ENCODE measurements around the gene ARHGAP24. TPM values are rescaled to one million over a fixed set of nuclear protein-coding genes. Genes with fewer than 3 reads are reported as not detected.

ARHGAP24 gene
- total and polyA plus RNA-seq, 2 experiments from 2014 or later, result 0.21 to 0.36 TPM

DNA sequence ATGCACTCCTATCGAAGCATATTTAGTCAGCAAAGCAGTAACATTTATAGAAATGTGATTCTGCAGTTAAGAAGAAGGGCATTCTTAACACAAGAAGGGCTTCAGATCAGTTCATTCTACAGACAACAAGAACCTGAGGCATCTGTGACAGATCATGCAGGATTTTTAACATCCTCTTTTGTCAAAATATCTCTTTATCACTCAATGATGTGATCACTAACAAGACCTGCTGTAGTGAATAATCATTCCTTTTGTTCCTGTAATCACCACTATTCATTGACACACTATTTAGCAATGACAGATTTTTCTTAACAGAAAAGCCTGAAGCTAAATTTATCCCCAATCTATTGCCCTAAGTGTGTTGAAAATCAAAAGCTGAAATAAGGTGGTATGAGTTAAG lies 47.8 kb upstream of the ARHGAP24 start (continued):
- TF ChIP-seq, protein P1, sequence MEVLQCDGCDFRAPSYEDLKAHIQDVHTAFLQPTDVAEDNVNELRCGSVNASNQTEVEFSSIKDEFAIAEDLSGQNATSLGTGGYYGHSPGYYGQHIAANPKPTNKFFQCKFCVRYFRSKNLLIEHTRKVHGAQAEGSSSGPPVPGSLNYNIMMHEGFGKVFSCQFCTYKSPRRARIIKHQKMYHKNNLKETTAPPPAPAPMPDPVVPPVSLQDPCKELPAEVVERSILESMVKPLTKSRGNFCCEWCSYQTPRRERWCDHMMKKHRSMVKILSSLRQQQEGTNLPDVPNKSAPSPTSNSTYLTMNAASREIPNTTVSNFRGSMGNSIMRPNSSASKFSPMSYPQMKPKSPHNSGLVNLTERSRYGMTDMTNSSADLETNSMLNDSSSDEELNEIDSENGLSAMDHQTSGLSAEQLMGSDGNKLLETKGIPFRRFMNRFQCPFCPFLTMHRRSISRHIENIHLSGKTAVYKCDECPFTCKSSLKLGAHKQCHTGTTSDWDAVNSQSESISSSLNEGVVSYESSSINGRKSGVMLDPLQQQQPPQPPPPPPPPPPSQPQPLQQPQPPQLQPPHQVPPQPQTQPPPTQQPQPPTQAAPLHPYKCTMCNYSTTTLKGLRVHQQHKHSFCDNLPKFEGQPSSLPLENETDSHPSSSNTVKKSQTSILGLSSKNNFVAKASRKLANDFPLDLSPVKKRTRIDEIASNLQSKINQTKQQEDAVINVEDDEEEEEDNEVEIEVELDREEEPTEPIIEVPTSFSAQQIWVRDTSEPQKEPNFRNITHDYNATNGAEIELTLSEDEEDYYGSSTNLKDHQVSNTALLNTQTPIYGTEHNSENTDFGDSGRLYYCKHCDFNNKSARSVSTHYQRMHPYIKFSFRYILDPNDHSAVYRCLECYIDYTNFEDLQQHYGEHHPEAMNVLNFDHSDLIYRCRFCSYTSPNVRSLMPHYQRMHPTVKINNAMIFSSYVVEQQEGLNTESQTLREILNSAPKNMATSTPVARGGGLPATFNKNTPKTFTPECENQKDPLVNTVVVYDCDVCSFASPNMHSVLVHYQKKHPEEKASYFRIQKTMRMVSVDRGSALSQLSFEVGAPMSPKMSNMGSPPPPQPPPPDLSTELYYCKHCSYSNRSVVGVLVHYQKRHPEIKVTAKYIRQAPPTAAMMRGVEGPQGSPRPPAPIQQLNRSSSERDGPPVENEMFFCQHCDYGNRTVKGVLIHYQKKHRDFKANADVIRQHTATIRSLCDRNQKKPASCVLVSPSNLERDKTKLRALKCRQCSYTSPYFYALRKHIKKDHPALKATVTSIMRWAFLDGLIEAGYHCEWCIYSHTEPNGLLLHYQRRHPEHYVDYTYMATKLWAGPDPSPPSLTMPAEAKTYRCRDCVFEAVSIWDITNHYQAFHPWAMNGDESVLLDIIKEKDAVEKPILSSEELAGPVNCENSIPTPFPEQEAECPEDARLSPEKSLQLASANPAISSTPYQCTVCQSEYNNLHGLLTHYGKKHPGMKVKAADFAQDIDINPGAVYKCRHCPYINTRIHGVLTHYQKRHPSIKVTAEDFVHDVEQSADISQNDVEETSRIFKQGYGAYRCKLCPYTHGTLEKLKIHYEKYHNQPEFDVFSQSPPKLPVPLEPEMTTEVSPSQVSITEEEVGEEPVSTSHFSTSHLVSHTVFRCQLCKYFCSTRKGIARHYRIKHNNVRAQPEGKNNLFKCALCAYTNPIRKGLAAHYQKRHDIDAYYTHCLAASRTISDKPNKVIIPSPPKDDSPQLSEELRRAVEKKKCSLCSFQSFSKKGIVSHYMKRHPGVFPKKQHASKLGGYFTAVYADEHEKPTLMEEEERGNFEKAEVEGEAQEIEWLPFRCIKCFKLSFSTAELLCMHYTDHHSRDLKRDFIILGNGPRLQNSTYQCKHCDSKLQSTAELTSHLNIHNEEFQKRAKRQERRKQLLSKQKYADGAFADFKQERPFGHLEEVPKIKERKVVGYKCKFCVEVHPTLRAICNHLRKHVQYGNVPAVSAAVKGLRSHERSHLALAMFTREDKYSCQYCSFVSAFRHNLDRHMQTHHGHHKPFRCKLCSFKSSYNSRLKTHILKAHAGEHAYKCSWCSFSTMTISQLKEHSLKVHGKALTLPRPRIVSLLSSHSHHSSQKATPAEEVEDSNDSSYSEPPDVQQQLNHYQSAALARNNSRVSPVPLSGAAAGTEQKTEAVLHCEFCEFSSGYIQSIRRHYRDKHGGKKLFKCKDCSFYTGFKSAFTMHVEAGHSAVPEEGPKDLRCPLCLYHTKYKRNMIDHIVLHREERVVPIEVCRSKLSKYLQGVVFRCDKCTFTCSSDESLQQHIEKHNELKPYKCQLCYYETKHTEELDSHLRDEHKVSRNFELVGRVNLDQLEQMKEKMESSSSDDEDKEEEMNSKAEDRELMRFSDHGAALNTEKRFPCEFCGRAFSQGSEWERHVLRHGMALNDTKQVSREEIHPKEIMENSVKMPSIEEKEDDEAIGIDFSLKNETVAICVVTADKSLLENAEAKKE (CRISPR knock-in tag; IDR thresholded peaks at IDR 0.05), result no peak
- TF ChIP-seq, protein P2, sequence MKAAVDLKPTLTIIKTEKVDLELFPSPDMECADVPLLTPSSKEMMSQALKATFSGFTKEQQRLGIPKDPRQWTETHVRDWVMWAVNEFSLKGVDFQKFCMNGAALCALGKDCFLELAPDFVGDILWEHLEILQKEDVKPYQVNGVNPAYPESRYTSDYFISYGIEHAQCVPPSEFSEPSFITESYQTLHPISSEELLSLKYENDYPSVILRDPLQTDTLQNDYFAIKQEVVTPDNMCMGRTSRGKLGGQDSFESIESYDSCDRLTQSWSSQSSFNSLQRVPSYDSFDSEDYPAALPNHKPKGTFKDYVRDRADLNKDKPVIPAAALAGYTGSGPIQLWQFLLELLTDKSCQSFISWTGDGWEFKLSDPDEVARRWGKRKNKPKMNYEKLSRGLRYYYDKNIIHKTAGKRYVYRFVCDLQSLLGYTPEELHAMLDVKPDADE (IDR thresholded peaks at IDR 0.05), result no peak
- TF ChIP-seq EZH2phosphoT487 (IDR thresholded peaks at IDR 0.05; ENCODE audit: unreplicated experiment), result no peak
- TF ChIP-seq POLR2AphosphoS5 (IDR thresholded peaks at IDR 0.05; ENCODE audit: low read depth), result no peak
- TF ChIP-seq ZNF331 (CRISPR knock-in tag; IDR thresholded peaks at IDR 0.05; ENCODE audit: low read depth), result no peak
- no peak for TF ChIP-seq EZH2 (IDR thresholded peaks at IDR 0.05; ENCODE audit: low read depth, unreplicated experiment)
- TF ChIP-seq, protein P3, sequence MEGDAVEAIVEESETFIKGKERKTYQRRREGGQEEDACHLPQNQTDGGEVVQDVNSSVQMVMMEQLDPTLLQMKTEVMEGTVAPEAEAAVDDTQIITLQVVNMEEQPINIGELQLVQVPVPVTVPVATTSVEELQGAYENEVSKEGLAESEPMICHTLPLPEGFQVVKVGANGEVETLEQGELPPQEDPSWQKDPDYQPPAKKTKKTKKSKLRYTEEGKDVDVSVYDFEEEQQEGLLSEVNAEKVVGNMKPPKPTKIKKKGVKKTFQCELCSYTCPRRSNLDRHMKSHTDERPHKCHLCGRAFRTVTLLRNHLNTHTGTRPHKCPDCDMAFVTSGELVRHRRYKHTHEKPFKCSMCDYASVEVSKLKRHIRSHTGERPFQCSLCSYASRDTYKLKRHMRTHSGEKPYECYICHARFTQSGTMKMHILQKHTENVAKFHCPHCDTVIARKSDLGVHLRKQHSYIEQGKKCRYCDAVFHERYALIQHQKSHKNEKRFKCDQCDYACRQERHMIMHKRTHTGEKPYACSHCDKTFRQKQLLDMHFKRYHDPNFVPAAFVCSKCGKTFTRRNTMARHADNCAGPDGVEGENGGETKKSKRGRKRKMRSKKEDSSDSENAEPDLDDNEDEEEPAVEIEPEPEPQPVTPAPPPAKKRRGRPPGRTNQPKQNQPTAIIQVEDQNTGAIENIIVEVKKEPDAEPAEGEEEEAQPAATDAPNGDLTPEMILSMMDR (conservative IDR thresholded peaks at IDR 0.05; ENCODE audit: low read depth in 2 of 2), result no peak
- no peak for TF ChIP-seq NANOG (IDR thresholded peaks at IDR 0.05; ENCODE audit: borderline replicate concordance)
- TF ChIP-seq CREB1 (CRISPR knock-in tag; IDR thresholded peaks at IDR 0.05; ENCODE audit: low read depth), result no peak
